ENCODE measurements around the gene SLC7A1. TPM values are rescaled to one million over a fixed set of nuclear protein-coding genes. Genes with fewer than 3 reads are reported as not detected.

Gene SLC7A1
- total RNA-seq, 3 donors from 2014 or later (not counting 1 experiment from before 2014, with no cell fraction given): 8.7 to 12.6 (median 10.2) TPM

- no peak for TF ChIP-seq CTCF (IDR thresholded peaks at IDR 0.05)
- Histone ChIP-seq H3K27me3 (ENCODE audit: control insufficient read depth, insufficient read depth, low read length) (no peaks in the 10 kb centered on the region), H3K36me3 (ENCODE audit: control insufficient read depth, insufficient read depth, low read length) (peaks cover 13% of the 10 kb centered on the region), H3K4me3 (ENCODE audit: low read length) (no peak overlapping the region), H3K9me3 (ENCODE audit: control insufficient read depth, insufficient read depth, low read length) (no peaks in the 10 kb centered on the region), H3K4me1 (ENCODE audit: control insufficient read depth, insufficient read depth, low read length) (no peaks in the 10 kb centered on the region), H3K27ac (ENCODE audit: low read length) (no peak overlapping the region)
- ATAC-seq (no peak), DNase-seq (no peak)
- Mint-ChIP-seq H3K27me3 (ENCODE audit: low read depth in 2 of 2) (no peaks in the 10 kb centered on the region), H3K27ac (no peak overlapping the region), H3K36me3 (no peaks in the 10 kb centered on the region), H3K4me1 (peaks cover 0 to 4% of the 10 kb centered on the region in 2 donors), H3K9me3 (no peaks in the 10 kb centered on the region), H3K4me3 (no peak overlapping the region)
- intact Hi-C loops (cut with micrococcal nuclease): no loop called here
- 96% methylated on average over 32 of the region's 32 CpGs for WGBS (ENCODE audit: insufficient coverage)
These were observed 81.3 kb downstream of the SLC7A1 start for GRCh38 chr13:29513981-29514719.

- Mint-ChIP-seq H3K4me1 (peaks cover 0 to 8% of the 10 kb centered on the region in 2 donors), H3K36me3 (no peaks in the 10 kb centered on the region), H3K9me3 (no peaks in the 10 kb centered on the region), H3K27me3 (ENCODE audit: low read depth in 2 of 2) (no peaks in the 10 kb centered on the region), H3K27ac (no peak overlapping the region), H3K4me3 (no peak overlapping the region)
- Histone ChIP-seq H3K4me3 (ENCODE audit: low read length) (no peak overlapping the region), H3K36me3 (ENCODE audit: control insufficient read depth, insufficient read depth, low read length) (peaks cover 11% of the 10 kb centered on the region), H3K9me3 (ENCODE audit: control insufficient read depth, insufficient read depth, low read length) (no peaks in the 10 kb centered on the region), H3K27me3 (ENCODE audit: control insufficient read depth, insufficient read depth, low read length) (no peaks in the 10 kb centered on the region), H3K4me1 (ENCODE audit: control insufficient read depth, insufficient read depth, low read length) (no peaks in the 10 kb centered on the region), H3K27ac (ENCODE audit: low read length) (no peak overlapping the region)
- no peak for TF ChIP-seq CTCF (IDR thresholded peaks at IDR 0.05)
- DNase-seq: no peak
- no peak for ATAC-seq
- WGBS (ENCODE audit: insufficient coverage): 94% methylated on average over 24 of the region's 24 CpGs
- intact Hi-C loops (cut with micrococcal nuclease): no loop called here
These were observed 82.2 kb downstream of the SLC7A1 start for GRCh38 chr13:29513002-29513980.

- Histone ChIP-seq H3K4me1 (ENCODE audit: control insufficient read depth, insufficient read depth, low read length) (no peaks in the 10 kb centered on the region), H3K27ac (ENCODE audit: low read length) (no peak overlapping the region), H3K27me3 (ENCODE audit: control insufficient read depth, insufficient read depth, low read length) (no peaks in the 10 kb centered on the region), H3K4me3 (ENCODE audit: low read length) (no peak overlapping the region), H3K36me3 (ENCODE audit: control insufficient read depth, insufficient read depth, low read length) (peaks cover 8% of the 10 kb centered on the region), H3K9me3 (ENCODE audit: control insufficient read depth, insufficient read depth, low read length) (no peaks in the 10 kb centered on the region)
- H3K4me1 Mint-ChIP-seq: peaks cover 0 to 8% of the 10 kb centered on the region in 2 donors
- H3K27me3 Mint-ChIP-seq (ENCODE audit: low read depth in 2 of 2): no peaks in the 10 kb centered on the region
- DNase-seq: no peak
- no peaks in the 10 kb centered on the region for H3K9me3 Mint-ChIP-seq
- H3K4me3 Mint-ChIP-seq: no peak overlapping the region
- H3K27ac Mint-ChIP-seq: no peak overlapping the region
- H3K36me3 Mint-ChIP-seq: no peaks in the 10 kb centered on the region
- intact Hi-C loops (cut with micrococcal nuclease): no loop called here
- TF ChIP-seq CTCF (IDR thresholded peaks at IDR 0.05): no peak
- no peak for ATAC-seq
- 92% methylated on average over 8 of the region's 8 CpGs for WGBS (ENCODE audit: insufficient coverage)
These were observed 83.5 kb downstream of the SLC7A1 start for GRCh38 chr13:29511980-29512379.
